ENCODE data around the gene UBXN6.

- no peak for TF ChIP-seq CTCF (IDR thresholded peaks at IDR 0.05)
- TF ChIP-seq ZFX (IDR thresholded peaks at IDR 0.05; ENCODE audit: borderline replicate concordance): no peak
Observed at GRCh38 chr19:4396949-4397783, 60.4 kb downstream of the UBXN6 start.
